ENCODE measurements around the gene BNIP5.

DNA sequence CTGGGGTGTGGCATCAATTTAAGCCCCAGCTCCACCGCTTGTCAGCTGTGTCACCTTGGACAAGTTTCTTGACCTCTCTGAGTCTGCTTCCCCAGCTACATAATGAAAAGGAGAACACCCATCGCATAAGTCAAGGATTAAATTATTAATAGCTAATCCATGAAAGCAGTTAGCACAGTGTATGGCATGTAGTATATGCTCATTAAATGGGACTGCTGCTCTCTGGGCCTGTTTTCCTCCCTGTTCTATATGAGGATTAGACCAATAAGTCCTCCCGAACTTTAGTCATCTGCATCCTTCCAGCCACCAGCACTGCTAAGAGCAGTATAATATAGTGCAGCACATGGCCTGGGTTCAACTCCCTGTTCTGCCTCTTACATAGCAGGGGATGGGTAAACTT, 31.1 kb upstream of the BNIP5 start:
- TF ChIP-seq, protein P1, sequence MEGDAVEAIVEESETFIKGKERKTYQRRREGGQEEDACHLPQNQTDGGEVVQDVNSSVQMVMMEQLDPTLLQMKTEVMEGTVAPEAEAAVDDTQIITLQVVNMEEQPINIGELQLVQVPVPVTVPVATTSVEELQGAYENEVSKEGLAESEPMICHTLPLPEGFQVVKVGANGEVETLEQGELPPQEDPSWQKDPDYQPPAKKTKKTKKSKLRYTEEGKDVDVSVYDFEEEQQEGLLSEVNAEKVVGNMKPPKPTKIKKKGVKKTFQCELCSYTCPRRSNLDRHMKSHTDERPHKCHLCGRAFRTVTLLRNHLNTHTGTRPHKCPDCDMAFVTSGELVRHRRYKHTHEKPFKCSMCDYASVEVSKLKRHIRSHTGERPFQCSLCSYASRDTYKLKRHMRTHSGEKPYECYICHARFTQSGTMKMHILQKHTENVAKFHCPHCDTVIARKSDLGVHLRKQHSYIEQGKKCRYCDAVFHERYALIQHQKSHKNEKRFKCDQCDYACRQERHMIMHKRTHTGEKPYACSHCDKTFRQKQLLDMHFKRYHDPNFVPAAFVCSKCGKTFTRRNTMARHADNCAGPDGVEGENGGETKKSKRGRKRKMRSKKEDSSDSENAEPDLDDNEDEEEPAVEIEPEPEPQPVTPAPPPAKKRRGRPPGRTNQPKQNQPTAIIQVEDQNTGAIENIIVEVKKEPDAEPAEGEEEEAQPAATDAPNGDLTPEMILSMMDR (IDR thresholded peaks at IDR 0.05): no peak
- no peak for TF ChIP-seq POLR2A (IDR thresholded peaks at IDR 0.05)

All from right lobe of liver (tissue), 4 donors.